Activated CD4-positive, alpha-beta memory T cell treated with anti-CD3 and anti-CD28 coated beads, Interleukin-2, amount 10 ng/mL, durations not matched to agents 7 days and 5 days (primary cell): Measurements from ENCODE around the gene GSTO2. TPM values are rescaled to one million over a fixed set of nuclear protein-coding genes. Genes with fewer than 3 reads are reported as not detected.

ENCODE experiments used
- CTCF ChIA-PET: fragments of 350-600 bp; sonication (Branson Sonifier 250); formaldehyde crosslinking; loops from one replicate; lab custom pipeline; 2021; ENCODE audit warnings: antibody characterized with exemption, inconsistent platforms; lab: Charles Lee
- POLR2A ChIA-PET: fragments of 350-600 bp; sonication (Branson Sonifier 250); formaldehyde crosslinking; loops from one replicate; lab custom pipeline; 2021; ENCODE audit warnings: antibody characterized with exemption; lab: Charles Lee
- DNase-seq: peaks from one replicate; pipeline ENCODE4 v3.0.0-alpha.2; 2020
- H3K27ac Mint-ChIP-seq: one replicate; pipeline ENCODE4 v1.8.0; 2021; ENCODE audit warnings: mild to moderate bottlenecking, mixed read lengths
- H3K27me3 Mint-ChIP-seq: one replicate; pipeline ENCODE4 v1.8.0; 2021; ENCODE audit warnings: mixed read lengths
- H3K36me3 Mint-ChIP-seq: one replicate; pipeline ENCODE4 v1.8.0; 2021; ENCODE audit warnings: low read depth, mixed read lengths
- H3K4me1 Mint-ChIP-seq: one replicate; pipeline ENCODE4 v1.8.0; 2021; ENCODE audit warnings: mixed read lengths
- H3K4me3 Mint-ChIP-seq: one replicate; pipeline ENCODE4 v1.8.0; 2021; ENCODE audit warnings: mild to moderate bottlenecking, mixed read lengths
- H3K9me3 Mint-ChIP-seq: one replicate; pipeline ENCODE4 v1.8.0; 2021; ENCODE audit warnings: mixed read lengths
- total RNA-seq, 2 experiments: library from RNA; stranded (reverse); gene quantifications; one replicate each; pipeline ENCODE4 v1.2.3, GENCODE V29; 2021

The GSTO2 gene
- total RNA-seq, 2 experiments from 2014 or later, result 0.88 to 1.8 TPM

GRCh38 chr10:104314591-104315485 lies 45.9 kb downstream of the GSTO2 start:
- Mint-ChIP-seq H3K27ac (no peak overlapping the region), H3K36me3 (peaks cover 46% of the 10 kb centered on the region), H3K27me3 (no peaks in the 10 kb centered on the region), H3K4me3 (no peak overlapping the region), H3K9me3 (no peaks in the 10 kb centered on the region), H3K4me1 (peaks cover 20% of the 10 kb centered on the region)
- CTCF ChIA-PET, result interaction anchor here (2.0 kb wide), 1 partner anchor 9 kb away, joined by 4 read pairs; no protein-coding TSS in a partner anchor
- POLR2A ChIA-PET, result interaction anchor here (1.5 kb wide), 1 partner anchor 37 kb away, joined by 5 read pairs; no protein-coding TSS in a partner anchor
- no peak for DNase-seq

GRCh38 chr10:104315486-104315921 lies 46.5 kb downstream of the GSTO2 start:
- POLR2A ChIA-PET, result interaction anchor here (1.3 kb wide), 1 partner anchor 23 kb away, joined by 3 read pairs; the partner anchor contains the start of gene ITPRIP

GRCh38 chr10:104316321-104317099 lies 47.5 kb downstream of the GSTO2 start:
- H3K4me3 Mint-ChIP-seq, result no peak overlapping the region
- POLR2A ChIA-PET, result interaction anchor here (1.3 kb wide), 1 partner anchor 22 kb away, joined by 3 read pairs; the partner anchor contains the start of gene ITPRIP
- CTCF ChIA-PET, result interaction anchor here (1.2 to 2.0 kb wide), 2 partner anchors 11 to 25 kb away, joined by 3 to 4 read pairs; no protein-coding TSS in a partner anchor
- peaks cover 35% of the 10 kb centered on the region for H3K36me3 Mint-ChIP-seq
- DNase-seq, result no peak
- no peak overlapping the region for H3K27ac Mint-ChIP-seq
- no peaks in the 10 kb centered on the region for H3K27me3 Mint-ChIP-seq
- H3K4me1 Mint-ChIP-seq, result peaks cover 28% of the 10 kb centered on the region
- H3K9me3 Mint-ChIP-seq, result no peaks in the 10 kb centered on the region

More at GRCh38 chr10:104315486-104315921, 46.5 kb downstream of the GSTO2 start:
- H3K27me3 Mint-ChIP-seq, result no peaks in the 10 kb centered on the region
- no peak overlapping the region for H3K27ac Mint-ChIP-seq
- peaks cover 41% of the 10 kb centered on the region for H3K36me3 Mint-ChIP-seq
- H3K4me3 Mint-ChIP-seq, result no peak overlapping the region
- H3K4me1 Mint-ChIP-seq, result peaks cover 19% of the 10 kb centered on the region
- no peak for DNase-seq
- CTCF ChIA-PET, result interaction anchor here (1.2 to 2.0 kb wide), 2 partner anchors 10 to 24 kb away, joined by 3 to 4 read pairs; no protein-coding TSS in a partner anchor
- no peaks in the 10 kb centered on the region for H3K9me3 Mint-ChIP-seq

GRCh38 chr10:104317269-104317710 lies 48.3 kb downstream of the GSTO2 start:
- no peak for DNase-seq
- POLR2A ChIA-PET, result no interaction called here
- Mint-ChIP-seq H3K4me3 (no peak overlapping the region), H3K4me1 (peaks cover 36% of the 10 kb centered on the region), H3K9me3 (no peaks in the 10 kb centered on the region), H3K27me3 (no peaks in the 10 kb centered on the region), H3K27ac (no peak overlapping the region), H3K36me3 (peaks cover 31% of the 10 kb centered on the region)
- CTCF ChIA-PET, result no interaction called here

GRCh38 chr10:104317726-104318299 lies 48.8 kb downstream of the GSTO2 start:
- Mint-ChIP-seq H3K27ac (no peak overlapping the region), H3K9me3 (no peaks in the 10 kb centered on the region), H3K4me1 (peaks cover 41% of the 10 kb centered on the region), H3K4me3 (no peak overlapping the region), H3K36me3 (peaks cover 30% of the 10 kb centered on the region), H3K27me3 (no peaks in the 10 kb centered on the region)
- CTCF ChIA-PET, result interaction anchor here (1.5 kb wide), 1 partner anchor 12 kb away, joined by 3 read pairs; no protein-coding TSS in a partner anchor
- POLR2A ChIA-PET, result no interaction called here
- no peak for DNase-seq

GRCh38 chr10:104318326-104318725 lies 49.3 kb downstream of the GSTO2 start:
- H3K4me1 Mint-ChIP-seq, result peaks cover 46% of the 10 kb centered on the region
- no peaks in the 10 kb centered on the region for H3K27me3 Mint-ChIP-seq
- no peak for DNase-seq
- no peak overlapping the region for H3K27ac Mint-ChIP-seq
- CTCF ChIA-PET, result interaction anchor here (1.5 kb wide), 1 partner anchor 13 kb away, joined by 3 read pairs; no protein-coding TSS in a partner anchor
- no peaks in the 10 kb centered on the region for H3K9me3 Mint-ChIP-seq
- POLR2A ChIA-PET, result no interaction called here
- H3K4me3 Mint-ChIP-seq, result no peak overlapping the region
- peaks cover 26% of the 10 kb centered on the region for H3K36me3 Mint-ChIP-seq

GRCh38 chr10:104318810-104319741 lies 50.1 kb downstream of the GSTO2 start:
- Mint-ChIP-seq H3K4me1 (peaks cover 54% of the 10 kb centered on the region), H3K4me3 (no peak overlapping the region), H3K9me3 (no peaks in the 10 kb centered on the region), H3K36me3 (peaks cover 22% of the 10 kb centered on the region), H3K27me3 (no peaks in the 10 kb centered on the region), H3K27ac (no peak overlapping the region)
- CTCF ChIA-PET, result interaction anchor here (1.5 kb wide), 1 partner anchor 13 kb away, joined by 3 read pairs; no protein-coding TSS in a partner anchor
- POLR2A ChIA-PET, result interaction anchor here (5.8 kb wide), 1 partner anchor 12 kb away, joined by 42 read pairs; no protein-coding TSS in a partner anchor
- DNase-seq, result no peak

- Mint-ChIP-seq H3K27ac (peak overlapping the region; percentile 89), H3K4me3 (no peak overlapping the region), H3K27me3 (no peaks in the 10 kb centered on the region), H3K4me1 (peaks cover 75% of the 10 kb centered on the region), H3K36me3 (peaks cover 29% of the 10 kb centered on the region), H3K9me3 (no peaks in the 10 kb centered on the region)
- no peak for DNase-seq
- POLR2A ChIA-PET, result interaction anchor here (1.1 to 7.1 kb wide), 6 partner anchors 9 to 199 kb away, joined by 3 to 49 read pairs (median 8); partner anchors contain the start of genes ITPRIP and SFR1
- CTCF ChIA-PET, result interaction anchor here (0.7 to 3.4 kb wide), 12 partner anchors 9 to 46 kb away, joined by 3 to 34 read pairs (median 7); partner anchors contain the start of genes CFAP58 and ITPRIP
These were observed 52.2 kb downstream of the GSTO2 start for GRCh38 chr10:104321226-104321625.

GRCh38 chr10:104321725-104322415 lies 52.9 kb downstream of the GSTO2 start:
- ChIA-PET CTCF (interaction anchor here (0.7 to 3.4 kb wide), 13 partner anchors 10 to 80 kb away, joined by 3 to 34 read pairs (median 7); partner anchors contain the start of genes CFAP58 and ITPRIP), POLR2A (interaction anchor here (0.9 to 7.1 kb wide), 10 partner anchors 9 to 200 kb away, joined by 3 to 49 read pairs (median 6); partner anchors contain the start of genes CFAP58, ITPRIP and SFR1)
- Mint-ChIP-seq H3K27me3 (no peaks in the 10 kb centered on the region), H3K4me1 (peaks cover 82% of the 10 kb centered on the region), H3K36me3 (peaks cover 33% of the 10 kb centered on the region), H3K4me3 (peak overlapping the region; percentile 67), H3K27ac (peak overlapping the region; percentile 89), H3K9me3 (no peaks in the 10 kb centered on the region)
- DNase-seq, result no peak

- Mint-ChIP-seq H3K4me3 (peak overlapping the region; percentile 67), H3K27me3 (no peaks in the 10 kb centered on the region), H3K9me3 (no peaks in the 10 kb centered on the region), H3K27ac (peak overlapping the region; percentile 89), H3K4me1 (peaks cover 87% of the 10 kb centered on the region), H3K36me3 (peaks cover 33% of the 10 kb centered on the region)
- ChIA-PET POLR2A (interaction anchor here (0.9 to 7.1 kb wide), 8 partner anchors 8 to 48 kb away, joined by 3 to 49 read pairs (median 8); partner anchors contain the start of genes CFAP58 and ITPRIP), CTCF (interaction anchor here (1.0 to 3.4 kb wide), 8 partner anchors 15 to 47 kb away, joined by 3 to 34 read pairs (median 12); partner anchors contain the start of gene ITPRIP)
- peak; percentile 76 for DNase-seq
These were observed 53.4 kb downstream of the GSTO2 start for GRCh38 chr10:104322416-104322782.
